HG03460 (cell line): ENCODE measurements around the gene C1QB.
A peak's percentile ranks its signal among the peaks of the same experiment; 100 is the strongest.
"Not testable (repeated sequence)": the region's sequence is repeated elsewhere in the genome, so short reads cannot be mapped to it uniquely, and the experiment has no call there.

Experiments used
- ATAC-seq: cut with Tn5 transposase; IDR thresholded peaks from one replicate; pipeline ENCODE4 v1.9.1; 2021; ENCODE audit not compliant: unreplicated experiment

C1QB gene

DNA sequence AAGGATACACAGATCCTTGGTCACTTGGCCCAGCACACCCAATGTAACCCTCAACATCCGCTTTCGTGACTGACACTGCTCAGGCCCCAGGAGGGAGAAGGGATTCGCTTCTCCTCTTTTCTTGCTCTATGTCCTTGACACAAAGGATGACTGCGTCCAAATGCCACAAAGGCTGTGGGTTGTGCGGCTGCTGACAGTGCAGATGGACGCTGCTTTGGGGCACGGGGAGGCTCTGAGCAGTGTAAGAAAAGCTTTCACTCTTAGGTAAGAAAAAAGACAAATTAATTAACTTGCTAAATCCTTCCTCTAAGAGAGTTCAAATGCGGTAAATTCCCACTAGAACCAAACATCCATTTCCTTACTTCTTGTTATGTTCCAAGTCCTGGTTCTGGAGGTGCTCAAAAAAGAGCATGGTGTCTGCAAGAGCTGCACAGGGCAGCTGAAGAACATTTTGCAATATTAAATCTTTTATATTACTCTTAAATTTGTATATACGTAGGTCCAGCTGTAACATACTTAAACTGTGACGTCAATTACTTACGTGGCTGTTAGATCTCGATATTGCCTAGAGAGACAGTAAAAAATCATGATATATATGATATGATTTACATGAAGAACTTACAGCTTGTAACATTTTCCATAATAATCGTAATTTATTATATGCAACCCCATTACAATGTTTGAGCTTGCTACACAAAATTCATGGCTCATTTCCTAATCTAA is 38.2 kb downstream of the C1QB start:
- ATAC-seq: no peak

DNA sequence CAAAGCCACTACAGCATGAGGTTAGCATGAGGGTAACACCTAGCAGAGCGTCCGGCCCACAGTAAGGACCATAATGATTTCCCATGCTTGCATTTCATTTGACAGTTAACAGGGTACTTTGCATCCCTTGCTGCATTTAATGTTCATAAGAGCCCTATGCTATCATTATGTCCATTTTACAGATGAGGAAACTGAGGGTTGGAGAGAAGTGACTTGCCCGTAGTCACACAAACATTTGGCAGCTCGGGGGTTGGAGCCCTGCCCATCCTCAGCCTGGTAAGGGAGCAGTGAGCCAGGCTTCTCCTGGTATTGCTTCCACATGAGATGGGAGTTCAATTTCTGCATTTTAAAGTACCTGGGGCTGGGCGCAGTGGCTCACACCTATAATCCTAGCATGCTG is 41.1 kb downstream of the C1QB start:
- ATAC-seq: no peak

DNA sequence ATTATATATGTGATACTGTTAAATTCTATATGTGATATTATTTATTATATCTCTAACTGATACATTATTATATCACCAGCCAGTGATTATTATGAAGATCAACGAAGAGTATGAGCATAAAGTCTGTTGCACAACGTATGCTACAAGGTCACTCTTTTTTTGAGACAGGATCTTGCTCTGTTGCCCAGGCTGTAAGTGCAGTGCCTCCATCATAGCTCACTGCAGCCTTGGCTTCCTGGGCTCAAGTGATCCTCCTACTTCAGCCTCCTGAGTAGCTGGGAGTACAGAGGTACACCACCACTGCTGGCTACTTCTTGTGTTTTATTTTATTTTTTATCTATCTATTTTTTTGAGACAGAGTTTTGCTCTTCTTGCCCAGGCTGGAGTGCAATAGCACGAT is 43.6 kb downstream of the C1QB start:
- ATAC-seq: no peak

DNA sequence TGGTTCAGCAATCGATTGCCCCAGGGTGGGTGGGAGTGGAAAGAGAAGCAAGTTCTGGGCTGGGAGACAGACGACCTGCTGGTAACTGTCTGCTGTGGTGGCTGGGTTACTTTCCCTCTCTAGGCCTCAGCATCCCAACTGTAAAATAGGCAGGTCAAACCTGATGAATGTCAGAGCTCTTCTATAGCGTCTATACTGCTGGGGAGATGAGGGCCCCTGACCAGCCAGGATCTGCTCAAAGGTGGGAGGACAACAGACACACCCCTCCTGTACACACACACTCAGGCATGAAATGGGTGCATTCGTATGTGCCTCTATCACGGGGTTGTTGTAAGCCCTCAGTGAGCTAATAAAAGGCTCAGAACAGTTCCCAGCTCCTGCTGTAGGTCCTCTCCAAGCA is 44.9 kb downstream of the C1QB start:
- ATAC-seq: no peak

DNA sequence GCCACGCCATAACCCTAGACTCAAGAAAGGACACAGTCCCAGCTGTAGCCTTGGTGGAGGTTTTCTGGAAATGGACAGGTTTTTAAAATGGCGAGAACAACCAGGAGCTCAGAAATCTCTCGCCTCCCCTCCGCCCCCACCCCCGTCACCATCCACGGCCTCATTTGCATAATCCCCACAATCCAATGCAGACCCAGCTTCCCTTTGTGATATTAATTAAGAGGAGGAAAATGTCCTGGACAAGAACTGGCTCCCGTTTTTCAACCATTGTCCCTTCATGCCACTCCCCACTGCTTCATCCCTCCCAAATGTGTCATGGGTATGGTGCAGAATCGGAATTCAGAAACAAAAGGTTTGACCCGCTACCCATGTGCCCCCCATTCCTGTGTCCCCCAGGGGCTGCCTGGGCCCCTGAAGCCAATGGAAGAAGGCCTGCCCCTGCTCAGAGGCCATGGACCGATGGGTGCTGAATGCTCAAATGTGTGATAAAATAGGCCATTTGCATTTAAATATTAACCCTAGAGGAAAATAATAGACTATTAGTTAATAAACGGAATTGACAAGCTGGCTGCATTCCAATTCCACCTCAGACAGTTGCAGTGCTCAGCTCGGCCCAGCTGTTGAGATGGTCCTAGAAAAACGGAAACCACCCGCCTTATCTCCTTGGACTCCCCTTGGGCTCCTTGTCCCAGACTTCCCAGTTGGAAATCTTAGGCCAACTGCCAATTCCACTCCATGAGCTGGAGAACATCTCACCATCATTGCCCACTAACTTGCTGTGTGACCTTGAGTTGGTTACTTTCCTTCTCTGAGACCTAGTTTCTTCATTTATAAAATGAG is 46.9 kb downstream of the C1QB start:
- ATAC-seq: no peak

DNA sequence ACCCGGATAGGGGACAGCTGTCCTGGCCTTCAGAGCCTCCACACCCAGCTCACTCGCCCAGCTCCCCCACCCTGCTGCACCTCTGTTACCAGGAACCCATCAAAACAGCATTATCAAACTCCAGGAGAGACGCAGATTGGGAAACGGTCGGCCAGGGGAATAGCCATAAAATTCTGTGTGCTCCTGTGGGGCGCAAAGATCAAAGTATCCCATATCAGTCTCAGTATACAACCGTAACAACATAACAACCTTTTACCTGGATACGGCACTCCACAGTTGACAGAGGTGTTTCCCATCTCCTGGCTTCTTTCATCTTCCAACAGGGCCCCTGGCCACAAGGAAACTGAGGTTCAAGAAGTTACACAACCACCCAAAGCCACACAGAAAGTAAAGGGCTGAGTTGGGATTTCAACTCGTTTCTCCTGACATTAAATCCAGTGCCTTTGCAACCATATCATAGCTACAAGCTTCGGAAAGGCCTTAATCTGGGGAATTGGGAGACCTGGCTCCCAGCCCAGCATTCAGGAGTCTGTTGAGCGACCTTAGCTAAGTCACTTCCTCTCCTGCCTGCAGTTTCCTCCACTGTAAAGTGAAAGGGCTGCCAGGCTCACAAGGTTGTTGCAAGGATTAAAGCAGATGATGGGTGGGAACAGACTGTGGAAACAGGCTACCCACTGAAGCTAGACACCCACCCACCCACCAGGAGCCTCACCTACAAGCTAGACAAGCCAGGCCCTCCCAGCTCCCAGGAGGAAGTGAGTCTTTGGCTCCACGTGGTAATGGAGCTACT is 49.5 kb downstream of the C1QB start:
- ATAC-seq: no peak

DNA sequence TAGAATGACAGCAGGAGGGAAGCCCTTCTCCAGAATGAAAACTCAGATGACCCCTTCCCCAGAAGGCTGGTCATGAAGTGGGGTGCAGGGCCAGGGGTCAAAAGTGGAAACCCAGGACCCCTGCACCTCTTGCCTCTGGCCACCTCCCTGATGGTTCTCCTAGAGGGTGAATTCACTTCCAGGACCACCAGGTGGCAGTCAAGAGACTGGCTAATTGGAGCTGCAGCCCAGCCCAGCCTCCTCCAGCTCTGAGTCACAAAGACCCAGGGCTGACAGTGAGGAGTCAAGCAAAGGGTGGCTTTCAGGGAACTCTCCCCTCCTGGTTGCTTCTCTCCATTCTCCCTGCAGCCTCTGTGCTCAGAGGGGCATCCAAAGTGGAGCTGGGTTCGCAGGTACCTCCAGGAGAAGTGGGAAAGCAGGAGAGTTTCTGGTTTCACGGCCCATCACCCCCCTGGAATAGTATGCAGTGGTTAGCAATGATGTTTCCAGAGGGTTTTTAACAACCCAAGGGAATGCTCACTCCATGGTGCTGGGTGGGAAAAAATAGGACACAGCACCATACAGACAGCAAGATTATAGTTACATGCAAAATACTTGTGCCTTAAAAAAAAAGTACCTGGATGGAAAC is 51.5 kb downstream of the C1QB start:
- ATAC-seq: peak; percentile 59

DNA sequence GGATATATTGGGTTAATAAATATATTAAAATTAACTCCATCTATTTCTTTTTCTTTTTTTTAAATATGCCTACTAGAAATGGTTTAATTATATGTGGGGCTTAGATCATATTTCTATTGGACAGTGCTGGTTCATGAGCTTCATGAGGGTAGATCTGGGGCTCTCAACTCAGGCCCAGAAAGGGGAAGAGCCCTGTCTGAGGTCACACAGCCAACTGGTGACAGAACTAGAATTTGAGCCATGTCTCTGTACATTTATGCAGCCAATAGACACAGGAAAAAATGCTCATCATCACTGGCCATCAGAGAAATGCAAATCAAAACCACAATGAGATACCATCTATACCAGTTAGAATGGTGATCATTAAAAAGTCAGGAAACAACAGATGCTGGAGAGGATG is 52.5 kb downstream of the C1QB start:
- ATAC-seq: no peak

DNA sequence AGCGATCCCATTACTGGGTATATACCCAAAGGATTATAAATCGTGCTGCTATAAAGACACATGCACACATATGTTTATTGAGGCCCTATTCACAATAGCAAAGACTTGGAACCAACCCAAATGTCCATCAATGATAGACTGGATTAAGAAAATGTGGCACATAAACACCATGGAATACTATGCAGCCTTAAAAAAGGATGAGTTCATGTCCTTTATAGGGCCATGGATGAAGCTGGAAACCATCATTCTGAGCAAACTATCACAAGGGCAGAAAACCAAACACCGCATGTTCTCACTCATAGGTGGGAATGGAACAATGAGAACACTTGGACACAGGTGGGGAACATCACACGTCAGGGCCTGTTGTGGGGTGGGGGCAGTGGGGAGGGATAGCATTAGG is 53.1 kb downstream of the C1QB start:
- ATAC-seq: not testable (repeated sequence)

DNA sequence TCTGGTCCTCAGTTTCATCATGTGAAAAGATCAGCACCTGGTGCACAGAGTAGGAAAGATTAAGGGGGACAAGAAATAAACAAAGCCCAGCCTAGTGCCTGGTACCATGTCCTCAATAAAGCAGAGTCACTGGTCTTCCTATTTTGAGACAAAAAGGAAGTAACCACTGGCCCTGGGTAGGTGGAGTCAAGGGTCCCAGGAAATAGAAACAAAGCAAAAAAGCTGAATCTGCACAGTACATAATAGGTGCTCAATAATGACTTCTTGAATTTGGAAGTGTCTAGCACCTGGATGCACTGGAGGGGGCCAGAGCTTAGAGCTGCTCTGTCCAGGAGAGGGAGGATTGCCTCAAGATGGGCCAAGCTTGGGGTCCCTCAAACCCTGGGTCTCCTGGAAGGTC is 55.7 kb downstream of the C1QB start:
- no peak for ATAC-seq

DNA sequence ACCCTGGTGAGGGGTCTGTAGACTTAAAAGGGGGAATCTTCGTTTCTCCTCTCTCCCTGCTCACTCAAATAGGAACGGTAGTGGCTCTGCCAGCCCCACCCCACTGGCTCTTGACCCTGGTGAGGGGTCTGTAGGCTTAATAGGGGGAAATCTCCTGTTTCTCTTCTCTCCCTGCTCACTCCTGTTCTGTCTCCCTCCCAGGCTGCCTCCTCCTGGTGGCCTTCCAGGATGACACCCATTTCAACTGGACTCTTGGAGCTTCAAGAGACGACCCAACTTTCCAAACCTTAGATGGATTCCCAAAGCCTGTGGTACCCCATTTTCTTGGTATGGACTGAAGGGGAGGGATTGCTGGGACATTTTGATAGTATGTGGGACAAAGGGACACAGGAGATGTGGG is 56.2 kb downstream of the C1QB start:
- ATAC-seq: no peak

DNA sequence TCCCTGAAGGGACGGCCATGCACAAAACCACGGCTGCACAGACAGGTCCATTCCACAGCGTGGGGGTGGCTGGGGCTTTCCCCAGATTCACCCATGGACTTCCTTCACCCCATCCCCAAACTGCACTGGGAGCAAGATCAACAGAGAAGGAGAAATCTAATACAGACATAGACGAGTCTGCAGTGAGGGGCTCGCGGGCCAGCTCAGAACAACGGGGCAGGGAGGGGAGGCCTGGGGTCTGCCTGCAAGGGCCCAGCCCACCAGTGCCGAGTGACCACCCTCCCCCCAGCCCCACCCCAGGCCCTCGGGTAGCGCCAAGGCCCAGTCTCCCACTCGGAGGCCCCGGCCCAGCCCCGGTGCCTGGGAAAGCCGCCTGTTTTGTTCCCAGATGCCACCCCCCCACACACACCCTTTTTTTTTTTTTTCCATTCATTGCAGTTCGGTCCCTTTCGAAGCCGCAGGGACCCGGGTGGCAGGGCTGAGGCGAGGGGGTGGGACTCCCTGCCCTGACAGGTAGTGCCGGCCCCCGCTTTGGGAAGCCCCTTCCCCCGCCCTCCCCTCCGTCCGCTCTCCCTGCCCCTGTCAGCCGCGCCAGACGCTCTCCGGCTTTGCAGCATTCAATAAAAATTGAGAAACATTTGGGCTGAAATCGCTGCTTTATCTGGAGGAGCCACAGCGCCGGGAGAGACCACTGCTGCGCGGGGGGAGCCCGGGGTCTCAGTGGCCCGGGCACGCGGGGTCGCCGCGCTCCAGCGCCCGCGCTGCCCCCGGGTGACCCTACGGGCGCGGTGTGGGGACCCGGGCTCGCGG is 57.1 kb downstream of the C1QB start:
- ATAC-seq: no peak

DNA sequence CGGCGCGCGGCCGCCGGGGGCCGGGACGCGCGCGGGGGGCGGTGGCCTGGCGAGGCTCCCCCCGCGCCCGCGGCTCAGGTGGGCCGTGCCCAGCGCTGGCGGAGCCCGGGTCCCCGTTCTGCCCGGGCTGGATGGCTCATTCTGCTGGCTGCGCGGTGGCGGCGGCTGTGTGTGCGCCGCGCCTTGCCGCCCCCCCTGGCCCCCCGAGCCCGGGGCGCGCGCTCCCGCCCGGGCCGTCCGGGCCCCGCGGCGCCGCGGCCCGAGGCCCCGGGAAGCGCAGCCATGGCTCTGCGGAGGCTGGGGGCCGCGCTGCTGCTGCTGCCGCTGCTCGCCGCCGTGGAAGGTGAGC is 57.6 kb downstream of the C1QB start, which contains the start of gene EPHB2:
TSS of gene EPHB2 (plus strand) at position 139 of the 349 bp plus-strand sequence. CDS start at position 283, 144 bp downstream.
- ATAC-seq: no peak

DNA sequence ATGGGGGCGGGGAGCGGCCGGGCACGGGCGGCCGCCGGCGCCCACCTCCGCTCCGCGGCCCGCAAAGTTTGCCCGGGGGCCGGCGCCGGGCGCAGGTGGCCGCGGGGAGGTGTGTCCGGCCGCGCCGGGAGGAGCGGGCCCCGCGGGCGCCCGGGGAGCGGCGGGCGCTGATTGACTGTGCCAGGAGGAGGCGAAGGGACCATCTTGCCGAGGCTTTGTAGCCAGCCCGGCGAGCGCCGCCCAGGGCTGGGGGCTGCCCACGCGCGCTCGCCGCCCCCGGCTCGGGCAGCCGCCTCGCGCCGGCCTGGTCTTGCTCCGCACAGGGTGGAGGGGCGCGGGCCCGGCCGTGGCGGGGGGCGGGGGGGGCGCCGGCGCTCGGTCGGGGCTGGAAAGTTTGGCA is 58.0 kb downstream of the C1QB start:
- no peak for ATAC-seq
